HCT116 (cell line): ENCODE data around the gene PLB1. TPM values are rescaled to one million over a fixed set of nuclear protein-coding genes. Genes with fewer than 3 reads are reported as not detected.

ENCODE experiments used
- ATAC-seq: fragments of 200-7000 bp; cut with Tn5 transposase; 2 replicates; pipeline ENCODE4 v1.9.1; 2020; ENCODE audit warnings: mild to moderate bottlenecking, moderate library complexity
- BruUV-seq: library from RNA; stranded (reverse); fragments of 400-500 nt; replicated peaks from 2 replicates; lab custom pipeline; 2021; lab: Mats Ljungman, UMichigan
- CTCF ChIA-PET: fragments of 300-600 bp; sonication (Branson Sonifier 250); formaldehyde crosslinking; loops from one replicate; lab custom pipeline; 2021; ENCODE audit warnings: antibody characterized with exemption; lab: Charles Lee
- POLR2A ChIA-PET: fragments of 300-600, 350-600 bp; sonication (Branson Sonifier 250); formaldehyde crosslinking; loops from one replicate; lab custom pipeline; 2021; ENCODE audit warnings: antibody characterized with exemption; lab: Charles Lee
- RAD21 ChIA-PET, 2 experiments: fragments of 300-600 bp; sonication (Branson Sonifier 250); formaldehyde crosslinking; loops; one replicate each; lab custom pipeline; 2023; ENCODE audit warnings: low total read pairs in 2 of 2; ENCODE audit not compliant: uncharacterized antibody in 2 of 2, unreplicated experiment in 2 of 2, low non-redundant PET in 1 of 2; lab: Charles Lee
- DNase-seq: peaks from one replicate; pipeline ENCODE4 v3.0.0-alpha.2; 2010; ENCODE audit warnings: low read depth, low spot score
- H2AFZ ChIP-seq: fragments of 200-600 bp; shearing (Covaris generic), sonication (generic); 2 replicates; pipeline ENCODE4 v1.6.1; 2017; ENCODE audit warnings: low read depth, mixed run types, mixed read lengths, antibody characterized with exemption, low read length; ENCODE audit not compliant: poor library complexity, severe bottlenecking
- H3K27ac ChIP-seq: 2 replicates; pipeline ENCODE4 v1.5.1; 2012; ENCODE audit warnings: low read depth, low read length
- H3K27me3 ChIP-seq: fragments of 200-600 bp; sonication (generic); 2 replicates; pipeline ENCODE4 v1.6.1; 2016; ENCODE audit warnings: mixed run types, low read length, mixed read lengths; ENCODE audit not compliant: insufficient read depth
- H3K36me3 ChIP-seq, 2 experiments: fragments of 200-500 bp in 1 of 2; fragments of 200-600 bp in 1 of 2; sonication (Bioruptor generic) in 1 of 2; sonication (generic) in 1 of 2; 2 replicates each; pipeline versions ENCODE4 v1.5.1 to v1.6.1; 2014 to 2016; ENCODE audit warnings: low read length in 2 of 2, inconsistent platforms in 1 of 2, mixed read lengths in 1 of 2, mixed run types in 1 of 2; ENCODE audit not compliant: insufficient read depth in 2 of 2, control insufficient read depth in 1 of 2
- H3K4me1 ChIP-seq, 2 experiments: fragments of 200-600 bp in 1 of 2; sonication (generic) in 1 of 2; 2 replicates each; pipeline versions ENCODE4 v1.5.1 to v1.6.1; 2012 to 2017; ENCODE audit warnings: low read length in 2 of 2, inconsistent platforms in 1 of 2, mild to moderate bottlenecking in 1 of 2, mixed read lengths in 1 of 2, mixed run types in 1 of 2, moderate library complexity in 1 of 2; ENCODE audit not compliant: insufficient read depth in 2 of 2, control insufficient read depth in 1 of 2
- H3K4me2 ChIP-seq: fragments of 200-600 bp; sonication (generic); 2 replicates; pipeline ENCODE4 v1.6.1; 2017; ENCODE audit warnings: mixed run types, low read length, mixed read lengths
- H3K4me3 ChIP-seq, 2 experiments: fragments of 200-600 bp in 1 of 2; sonication (generic) in 1 of 2; replicated peaks in 1 of 2; 2 replicates each; pipeline ENCODE4 v1.5.1; 2011 to 2016; ENCODE audit warnings: low read length in 2 of 2, control low read depth in 1 of 2, low read depth in 1 of 2, mild to moderate bottlenecking in 1 of 2, mixed read lengths in 1 of 2, mixed run types in 1 of 2
- H3K79me2 ChIP-seq: fragments of 200-600 bp; sonication (generic); 2 replicates; pipeline ENCODE4 v1.6.1; 2017; ENCODE audit warnings: mild to moderate bottlenecking, mixed run types, low read length, moderate library complexity, mixed read lengths; ENCODE audit not compliant: insufficient read depth
- H3K9ac ChIP-seq: fragments of 200-600 bp; sonication (generic); 2 replicates; pipeline ENCODE4 v1.6.1; 2016; ENCODE audit warnings: low read length, mixed read lengths
- H3K9me2 ChIP-seq: fragments of 200-600 bp; sonication (generic), shearing (Covaris generic); 2 replicates; pipeline ENCODE4 v1.6.1; 2017; ENCODE audit warnings: mixed run types, mild to moderate bottlenecking, moderate library complexity; ENCODE audit not compliant: insufficient read depth
- H3K9me3 ChIP-seq, 2 experiments: fragments of 200-500 bp in 1 of 2; fragments of 200-600 bp in 1 of 2; sonication (Bioruptor generic) in 1 of 2; sonication (generic) in 1 of 2; 2 replicates each; pipeline ENCODE4 v1.6.1; 2014 to 2017; ENCODE audit warnings: low read length in 2 of 2, mixed read lengths in 2 of 2, inconsistent platforms in 1 of 2, low read depth in 1 of 2, mild to moderate bottlenecking in 1 of 2, mixed run types in 1 of 2, moderate library complexity in 1 of 2; ENCODE audit not compliant: control insufficient read depth in 1 of 2, insufficient read depth in 1 of 2
- H4K20me1 ChIP-seq: fragments of 200-600 bp; sonication (generic), shearing (Covaris generic); 2 replicates; pipeline ENCODE4 v1.6.1; 2017; ENCODE audit warnings: mixed run types, mild to moderate bottlenecking, moderate library complexity; ENCODE audit not compliant: insufficient read depth
- CBX3 ChIP-seq: IDR thresholded peaks from 2 replicates; pipeline ENCODE4 v1.6.1; 2012; ENCODE audit warnings: low read depth
- EZH2 ChIP-seq: fragments of 200-600 bp; sonication (generic); IDR thresholded peaks from 2 replicates; pipeline ENCODE4 v1.6.1; 2017; ENCODE audit warnings: antibody characterized with exemption, mixed run types
- FOSL1 ChIP-seq: IDR thresholded peaks from 2 replicates; pipeline ENCODE4 v1.6.1; 2012; ENCODE audit warnings: low read depth
- JUND ChIP-seq: IDR thresholded peaks from 2 replicates; pipeline ENCODE4 v1.6.1; 2012
- POLR2AphosphoS5 ChIP-seq: IDR thresholded peaks from 2 replicates; pipeline ENCODE4 v1.6.1; 2011; ENCODE audit warnings: mild to moderate bottlenecking, low read depth, low read length, moderate library complexity
- RAD21 ChIP-seq: IDR thresholded peaks from 2 replicates; pipeline ENCODE4 v1.6.1; 2012; ENCODE audit warnings: low read depth, mild to moderate bottlenecking
- SP1 ChIP-seq: IDR thresholded peaks from 2 replicates; pipeline ENCODE4 v1.6.1; 2012; ENCODE audit warnings: low read depth
- TCF7L2 ChIP-seq: IDR thresholded peaks from 2 replicates; pipeline ENCODE4 v1.7.0; 2011; ENCODE audit warnings: borderline replicate concordance, inconsistent platforms; ENCODE audit not compliant: insufficient read depth, insufficient read length; ENCODE audit errors: extremely low read depth
- YY1 ChIP-seq: IDR thresholded peaks from 2 replicates; pipeline ENCODE4 v1.6.1; 2011; ENCODE audit warnings: low read length, low read depth, moderate library complexity, mild to moderate bottlenecking; ENCODE audit not compliant: insufficient replicate concordance; ENCODE audit errors: extremely low read depth
- ZFX ChIP-seq: fragments of 450-650 bp; IDR thresholded peaks from 2 replicates; pipeline ENCODE4 v1.6.1; 2017
- ZNF274 ChIP-seq: fragments of 200-500 bp; sonication (Bioruptor generic); IDR thresholded peaks from 2 replicates; pipeline ENCODE4 v1.6.1; 2014; ENCODE audit warnings: mild to moderate bottlenecking, low read depth, low read length, inconsistent platforms
- intact Hi-C: fragments of 100-400 bp; cut with micrococcal nuclease; formaldehyde crosslinking; loops from 2 replicates; pipeline ENCODE4 v1.10.0; 2022
- total RNA-seq: library from RNA; stranded (reverse); gene quantifications from one replicate; pipeline ENCODE4 v1.2.1, GENCODE V29; 2021; ENCODE audit not compliant: unreplicated experiment
- TF ChIP-seq, protein P1 (sequence below): IDR thresholded peaks from 2 replicates; pipeline ENCODE4 v1.6.1; 2011; ENCODE audit warnings: mild to moderate bottlenecking, low read length, moderate library complexity; ENCODE audit not compliant: insufficient replicate concordance; ENCODE audit errors: extremely low read depth

PLB1 gene
- total RNA-seq, 1 experiment from 2014 or later = 0.49 TPM

DNA sequence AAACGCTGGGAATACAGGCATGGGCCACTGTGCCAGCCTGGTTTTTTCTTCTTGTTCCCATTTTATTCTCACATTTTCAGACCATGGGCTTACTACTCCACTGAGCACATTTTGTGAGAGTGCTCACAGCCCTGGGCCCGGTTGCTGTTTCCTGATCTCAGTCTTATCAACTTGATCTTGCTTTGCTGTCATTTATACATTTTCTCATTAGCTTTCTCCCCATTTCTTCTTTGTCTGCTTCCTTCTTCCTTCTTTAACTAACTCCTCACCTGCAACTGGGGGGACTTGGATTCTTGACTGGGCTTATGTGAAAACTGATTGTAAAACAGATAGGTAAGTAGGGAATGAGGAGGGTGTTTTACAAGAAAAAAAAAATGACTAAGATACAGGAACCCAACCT lies 117.3 kb downstream of the PLB1 start:
- no peak overlapping the region for H3K4me3 ChIP-seq

More for the DNA sequence above, 117.3 kb downstream of the PLB1 start:
- no peaks in the 10 kb centered on the region for H4K20me1 ChIP-seq
- H3K9ac ChIP-seq = no peak overlapping the region
- intact Hi-C loops = no loop called here
- DNase-seq (no peak), ATAC-seq (no peak)
- no peak overlapping the region for H3K4me2 ChIP-seq
- ChIA-PET RAD21 (no interaction called here), POLR2A (no interaction called here), CTCF (interaction anchor here (1.6 kb wide), 1 partner anchor 19 kb away, joined by 8 read pairs; no protein-coding TSS in a partner anchor)
- no peak overlapping the region for H3K27ac ChIP-seq
- no peaks in the 10 kb centered on the region for H3K36me3 ChIP-seq
- no peak overlapping the region for H2AFZ ChIP-seq
- peaks cover 14 to 38% of the 10 kb centered on the region in 2 experiments for H3K4me1 ChIP-seq
- no peaks in the 10 kb centered on the region for H3K9me2 ChIP-seq
- H3K79me2 ChIP-seq = no peaks in the 10 kb centered on the region
- TF ChIP-seq YY1 = no peak
- no peak for TF ChIP-seq TCF7L2
- no peak for TF ChIP-seq FOSL1
- no peak for TF ChIP-seq EZH2
- no peak for TF ChIP-seq RAD21
- no peak for TF ChIP-seq ZFX
- no peak for TF ChIP-seq SP1
- TF ChIP-seq ZNF274 = no peak
- TF ChIP-seq CBX3 = no peak
- TF ChIP-seq JUND = no peak
- TF ChIP-seq, protein P1, sequence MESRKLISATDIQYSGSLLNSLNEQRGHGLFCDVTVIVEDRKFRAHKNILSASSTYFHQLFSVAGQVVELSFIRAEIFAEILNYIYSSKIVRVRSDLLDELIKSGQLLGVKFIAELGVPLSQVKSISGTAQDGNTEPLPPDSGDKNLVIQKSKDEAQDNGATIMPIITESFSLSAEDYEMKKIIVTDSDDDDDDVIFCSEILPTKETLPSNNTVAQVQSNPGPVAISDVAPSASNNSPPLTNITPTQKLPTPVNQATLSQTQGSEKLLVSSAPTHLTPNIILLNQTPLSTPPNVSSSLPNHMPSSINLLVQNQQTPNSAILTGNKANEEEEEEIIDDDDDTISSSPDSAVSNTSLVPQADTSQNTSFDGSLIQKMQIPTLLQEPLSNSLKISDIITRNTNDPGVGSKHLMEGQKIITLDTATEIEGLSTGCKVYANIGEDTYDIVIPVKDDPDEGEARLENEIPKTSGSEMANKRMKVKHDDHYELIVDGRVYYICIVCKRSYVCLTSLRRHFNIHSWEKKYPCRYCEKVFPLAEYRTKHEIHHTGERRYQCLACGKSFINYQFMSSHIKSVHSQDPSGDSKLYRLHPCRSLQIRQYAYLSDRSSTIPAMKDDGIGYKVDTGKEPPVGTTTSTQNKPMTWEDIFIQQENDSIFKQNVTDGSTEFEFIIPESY = no peak
- no peak for TF ChIP-seq POLR2AphosphoS5
- BruUV-seq = no TSS peak
- no peaks in the 10 kb centered on the region for H3K27me3 ChIP-seq
- H3K9me3 ChIP-seq = no peaks in the 10 kb centered on the region
